Osteoblast (primary cell): ENCODE results near the gene ANKS1B. TPM values are rescaled to one million over a fixed set of nuclear protein-coding genes. Genes with fewer than 3 reads are reported as not detected.

ENCODE experiments used
- DNase-seq: peaks from one replicate; pipeline ENCODE4 v3.0.0; 2011; ENCODE audit warnings: low spot score, mixed read lengths; ENCODE audit not compliant: insufficient read length; ENCODE audit errors: missing footprints
- H2AFZ ChIP-seq: 2 replicates; pipeline ENCODE4 v1.6.0; 2011; ENCODE audit warnings: mild to moderate bottlenecking, low read length
- H3K27ac ChIP-seq: 2 replicates; pipeline ENCODE4 v1.5.1; 2011; ENCODE audit warnings: mild to moderate bottlenecking, low read depth, low read length, moderate library complexity
- H3K27me3 ChIP-seq: 2 replicates; pipeline ENCODE4 v1.6.0; 2012; ENCODE audit warnings: mild to moderate bottlenecking, control low read depth, inconsistent platforms, low read length, moderate library complexity; ENCODE audit not compliant: insufficient read depth
- H3K36me3 ChIP-seq: 2 replicates; pipeline ENCODE4 v1.5.1; 2011; ENCODE audit warnings: mild to moderate bottlenecking, low read length, control low read depth, moderate library complexity; ENCODE audit not compliant: insufficient read depth
- H3K4me1 ChIP-seq: 2 replicates; pipeline ENCODE4 v1.5.1; 2011; ENCODE audit warnings: mild to moderate bottlenecking, low read length, control low read depth, moderate library complexity; ENCODE audit not compliant: insufficient read depth
- H3K4me2 ChIP-seq: 2 replicates; pipeline ENCODE4 v1.6.0; 2011; ENCODE audit warnings: mild to moderate bottlenecking, low read length; ENCODE audit not compliant: insufficient read depth
- H3K4me3 ChIP-seq: fragments of 200-600 bp; sonication (generic); 3 replicates; pipeline ENCODE4 v1.5.1; 2012; ENCODE audit warnings: mild to moderate bottlenecking, low read length, inconsistent platforms; ENCODE audit not compliant: insufficient read depth
- H3K79me2 ChIP-seq: 2 replicates; pipeline ENCODE4 v1.6.0; 2012; ENCODE audit warnings: mild to moderate bottlenecking, low read length, control low read depth, inconsistent platforms; ENCODE audit not compliant: insufficient read depth
- H3K9me3 ChIP-seq: 2 replicates; pipeline ENCODE4 v1.5.1; 2011; ENCODE audit warnings: low read depth, low read length, control low read depth
- H4K20me1 ChIP-seq: 2 replicates; pipeline ENCODE4 v1.6.0; 2012; ENCODE audit warnings: mild to moderate bottlenecking, low read length, control low read depth; ENCODE audit not compliant: insufficient read depth
- total RNA-seq: library from RNA; depleted of rRNA; stranded (reverse); fragments of >200 nt; gene quantifications from 2 replicates; pipeline ENCODE4 v1.2.3, GENCODE V29; 2012
- TF ChIP-seq, protein P1 (sequence below): IDR thresholded peaks from 2 replicates; pipeline ENCODE4 v1.5.1; 2011; ENCODE audit warnings: mild to moderate bottlenecking, low read depth, low read length, moderate library complexity; ENCODE audit errors: extremely low read depth

Gene ANKS1B
- total RNA-seq, 1 donor, result 2.2 TPM

GRCh38 chr12:99389751-99390150, 595.0 kb downstream of the ANKS1B start:
- Histone ChIP-seq H4K20me1 (no peaks in the 10 kb centered on the region), H3K79me2 (no peaks in the 10 kb centered on the region), H3K27me3 (no peaks in the 10 kb centered on the region), H3K27ac (no peak overlapping the region), H3K36me3 (no peaks in the 10 kb centered on the region), H3K4me3 (no peak overlapping the region), H2AFZ (no peak overlapping the region), H3K4me1 (no peaks in the 10 kb centered on the region), H3K9me3 (no peaks in the 10 kb centered on the region), H3K4me2 (no peak overlapping the region)
- TF ChIP-seq, protein P1, sequence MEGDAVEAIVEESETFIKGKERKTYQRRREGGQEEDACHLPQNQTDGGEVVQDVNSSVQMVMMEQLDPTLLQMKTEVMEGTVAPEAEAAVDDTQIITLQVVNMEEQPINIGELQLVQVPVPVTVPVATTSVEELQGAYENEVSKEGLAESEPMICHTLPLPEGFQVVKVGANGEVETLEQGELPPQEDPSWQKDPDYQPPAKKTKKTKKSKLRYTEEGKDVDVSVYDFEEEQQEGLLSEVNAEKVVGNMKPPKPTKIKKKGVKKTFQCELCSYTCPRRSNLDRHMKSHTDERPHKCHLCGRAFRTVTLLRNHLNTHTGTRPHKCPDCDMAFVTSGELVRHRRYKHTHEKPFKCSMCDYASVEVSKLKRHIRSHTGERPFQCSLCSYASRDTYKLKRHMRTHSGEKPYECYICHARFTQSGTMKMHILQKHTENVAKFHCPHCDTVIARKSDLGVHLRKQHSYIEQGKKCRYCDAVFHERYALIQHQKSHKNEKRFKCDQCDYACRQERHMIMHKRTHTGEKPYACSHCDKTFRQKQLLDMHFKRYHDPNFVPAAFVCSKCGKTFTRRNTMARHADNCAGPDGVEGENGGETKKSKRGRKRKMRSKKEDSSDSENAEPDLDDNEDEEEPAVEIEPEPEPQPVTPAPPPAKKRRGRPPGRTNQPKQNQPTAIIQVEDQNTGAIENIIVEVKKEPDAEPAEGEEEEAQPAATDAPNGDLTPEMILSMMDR, result no peak
- DNase-seq, result no peak

GRCh38 chr12:99388671-99389195, 596.0 kb downstream of the ANKS1B start:
- Histone ChIP-seq H3K4me2 (no peak overlapping the region), H3K27me3 (no peaks in the 10 kb centered on the region), H2AFZ (no peak overlapping the region)

DNA sequence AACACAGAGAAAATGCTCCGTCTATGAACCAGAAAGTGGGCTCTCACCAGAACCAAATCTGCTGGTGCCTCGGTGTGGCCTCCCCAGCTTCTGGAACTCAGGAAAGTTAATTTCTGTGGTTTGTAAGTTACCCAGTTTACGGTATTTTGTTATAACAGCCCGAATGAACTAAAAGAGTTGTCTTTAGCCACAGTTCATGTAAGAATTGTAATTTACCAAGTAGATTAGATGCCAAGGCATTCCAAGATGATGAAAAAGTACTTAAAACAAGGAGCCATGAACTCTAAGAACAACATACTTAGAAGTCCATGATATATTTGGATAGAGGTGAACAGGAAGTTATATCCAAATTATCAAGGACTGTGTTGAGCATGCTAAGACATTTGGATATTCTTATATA, 597.1 kb downstream of the ANKS1B start:
- no peak overlapping the region for H3K4me3 ChIP-seq
- no peak overlapping the region for H3K27ac ChIP-seq
- H4K20me1 ChIP-seq, result no peaks in the 10 kb centered on the region
- no peaks in the 10 kb centered on the region for H3K9me3 ChIP-seq
- H3K36me3 ChIP-seq, result no peaks in the 10 kb centered on the region
- no peaks in the 10 kb centered on the region for H3K79me2 ChIP-seq
- TF ChIP-seq, protein P1, result no peak
- no peak overlapping the region for H3K4me2 ChIP-seq
- no peaks in the 10 kb centered on the region for H3K4me1 ChIP-seq
- DNase-seq, result no peak
- no peak overlapping the region for H2AFZ ChIP-seq
- no peaks in the 10 kb centered on the region for H3K27me3 ChIP-seq

More at GRCh38 chr12:99388671-99389195, 596.0 kb downstream of the ANKS1B start:
- Histone ChIP-seq H3K36me3 (no peaks in the 10 kb centered on the region), H3K4me3 (no peak overlapping the region), H4K20me1 (no peaks in the 10 kb centered on the region), H3K27ac (no peak overlapping the region), H3K79me2 (no peaks in the 10 kb centered on the region), H3K9me3 (no peaks in the 10 kb centered on the region), H3K4me1 (no peaks in the 10 kb centered on the region)
- no peak for DNase-seq
- TF ChIP-seq, protein P1, result no peak

DNA sequence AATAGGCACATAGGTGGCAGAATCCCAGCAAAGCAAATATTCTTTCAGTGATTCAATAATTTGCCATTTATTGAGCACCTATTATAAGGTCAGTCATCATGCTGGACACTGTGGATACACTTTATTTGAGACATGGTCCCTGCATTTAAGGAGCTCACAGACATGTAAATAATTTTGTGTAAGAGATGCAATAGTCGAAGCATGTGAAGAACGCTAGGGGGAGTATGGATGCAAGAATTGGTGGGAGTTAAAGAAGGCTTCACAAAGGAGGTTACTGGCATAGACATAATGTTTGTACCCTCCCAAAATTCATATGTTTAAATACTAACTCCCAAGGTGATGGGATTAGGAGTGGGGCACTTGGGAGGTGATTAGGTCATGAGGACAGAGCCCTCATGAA, 597.8 kb downstream of the ANKS1B start:
- no peaks in the 10 kb centered on the region for H3K79me2 ChIP-seq
- no peak overlapping the region for H2AFZ ChIP-seq
- no peak overlapping the region for H3K4me2 ChIP-seq
- DNase-seq, result no peak
- no peak overlapping the region for H3K27ac ChIP-seq
- H3K9me3 ChIP-seq, result no peaks in the 10 kb centered on the region
- H3K4me3 ChIP-seq, result no peak overlapping the region
- H4K20me1 ChIP-seq, result no peaks in the 10 kb centered on the region
- TF ChIP-seq, protein P1, result peak; percentile 26
- H3K36me3 ChIP-seq, result no peaks in the 10 kb centered on the region
- no peaks in the 10 kb centered on the region for H3K27me3 ChIP-seq
- no peaks in the 10 kb centered on the region for H3K4me1 ChIP-seq
